ENCODE data around the gene LRP1. TPM values are rescaled to one million over a fixed set of nuclear protein-coding genes. Genes with fewer than 3 reads are reported as not detected.

The LRP1 gene
- total RNA-seq, 1 experiment from 2014 or later = 12.4 TPM

DNA sequence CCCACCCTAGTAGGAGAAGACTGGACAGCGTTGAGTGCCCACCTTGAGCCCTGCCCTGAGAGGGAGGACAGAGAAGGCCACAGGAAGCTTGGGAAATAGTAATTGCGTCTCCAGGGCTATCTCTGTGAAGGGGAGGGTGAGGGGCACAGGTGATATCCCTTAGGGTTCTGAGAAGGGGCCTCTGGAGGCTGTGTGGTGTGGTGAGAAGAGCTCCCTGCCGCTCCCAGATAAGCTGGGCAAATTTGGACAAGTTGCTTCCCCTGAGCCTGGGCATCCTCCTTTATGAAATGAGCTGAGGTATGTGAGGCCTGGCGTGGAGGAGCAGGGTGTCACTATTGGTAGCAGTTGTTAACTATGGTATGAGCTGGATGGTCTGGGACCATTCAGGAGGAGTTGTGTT is 42.6 kb downstream of the LRP1 start:
- CTCF ChIA-PET = interaction anchor here (0.6 kb wide), 1 partner anchor 725 kb away, joined by 6 read pairs; no protein-coding TSS in a partner anchor

DNA sequence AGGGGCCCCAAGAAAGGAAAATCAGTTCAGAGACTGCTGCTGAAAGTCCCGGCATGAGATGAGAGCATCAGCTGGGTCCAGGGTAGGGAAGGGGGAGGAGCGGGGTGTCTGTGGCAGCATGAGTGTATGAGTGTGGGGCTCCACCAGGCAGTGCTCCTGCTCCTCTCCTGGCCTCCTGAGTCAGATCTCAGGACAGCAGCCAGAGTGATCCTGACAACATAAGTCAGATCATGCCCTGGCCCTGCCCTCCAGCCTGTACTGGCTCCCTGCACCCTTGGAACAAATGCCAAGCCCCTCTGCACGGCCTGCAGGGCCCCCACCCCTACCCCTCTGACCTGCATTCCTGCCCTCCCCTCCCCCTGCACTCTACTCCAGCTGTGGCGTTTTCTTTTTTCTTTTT is 43.4 kb downstream of the LRP1 start:
- TF ChIP-seq, protein P1, sequence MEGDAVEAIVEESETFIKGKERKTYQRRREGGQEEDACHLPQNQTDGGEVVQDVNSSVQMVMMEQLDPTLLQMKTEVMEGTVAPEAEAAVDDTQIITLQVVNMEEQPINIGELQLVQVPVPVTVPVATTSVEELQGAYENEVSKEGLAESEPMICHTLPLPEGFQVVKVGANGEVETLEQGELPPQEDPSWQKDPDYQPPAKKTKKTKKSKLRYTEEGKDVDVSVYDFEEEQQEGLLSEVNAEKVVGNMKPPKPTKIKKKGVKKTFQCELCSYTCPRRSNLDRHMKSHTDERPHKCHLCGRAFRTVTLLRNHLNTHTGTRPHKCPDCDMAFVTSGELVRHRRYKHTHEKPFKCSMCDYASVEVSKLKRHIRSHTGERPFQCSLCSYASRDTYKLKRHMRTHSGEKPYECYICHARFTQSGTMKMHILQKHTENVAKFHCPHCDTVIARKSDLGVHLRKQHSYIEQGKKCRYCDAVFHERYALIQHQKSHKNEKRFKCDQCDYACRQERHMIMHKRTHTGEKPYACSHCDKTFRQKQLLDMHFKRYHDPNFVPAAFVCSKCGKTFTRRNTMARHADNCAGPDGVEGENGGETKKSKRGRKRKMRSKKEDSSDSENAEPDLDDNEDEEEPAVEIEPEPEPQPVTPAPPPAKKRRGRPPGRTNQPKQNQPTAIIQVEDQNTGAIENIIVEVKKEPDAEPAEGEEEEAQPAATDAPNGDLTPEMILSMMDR (IDR thresholded peaks at IDR 0.05; ENCODE audit: unreplicated experiment) = no peak
- H3K27me3 Mint-ChIP-seq (ENCODE audit: unreplicated experiment) = peaks cover 14% of the 10 kb centered on the region
- H3K9me3 Mint-ChIP-seq (ENCODE audit: low read depth, unreplicated experiment) = no peaks in the 10 kb centered on the region
- H3K27ac Mint-ChIP-seq (ENCODE audit: unreplicated experiment) = no peak overlapping the region
- no TSS peak for BruUV-seq (replicated peaks)
- peaks cover 3% of the 10 kb centered on the region for H3K4me1 Mint-ChIP-seq (ENCODE audit: low read depth, unreplicated experiment)
- DNase-seq = no peak
- CTCF ChIA-PET = no interaction called here
- no peak overlapping the region for H3K4me3 Mint-ChIP-seq (ENCODE audit: low read depth, unreplicated experiment)
- intact Hi-C loops (cut with micrococcal nuclease; ENCODE audit: unreplicated experiment) = loop anchor here (2.0 kb wide), 1 partner anchor 47 kb away; no protein-coding TSS in a partner anchor
- H3K36me3 Mint-ChIP-seq (ENCODE audit: insufficient read depth, unreplicated experiment) = no peaks in the 10 kb centered on the region

More for the DNA sequence above, 42.6 kb downstream of the LRP1 start:
- no peak for DNase-seq
- peaks cover 10% of the 10 kb centered on the region for H3K4me1 Mint-ChIP-seq (ENCODE audit: low read depth, unreplicated experiment)
- H3K27me3 Mint-ChIP-seq (ENCODE audit: unreplicated experiment) = peaks cover 14% of the 10 kb centered on the region
- TF ChIP-seq, protein P1 (IDR thresholded peaks at IDR 0.05; ENCODE audit: unreplicated experiment) = no peak
- no peak overlapping the region for H3K4me3 Mint-ChIP-seq (ENCODE audit: low read depth, unreplicated experiment)
- intact Hi-C loops (cut with micrococcal nuclease; ENCODE audit: unreplicated experiment) = no loop called here
- H3K9me3 Mint-ChIP-seq (ENCODE audit: low read depth, unreplicated experiment) = no peaks in the 10 kb centered on the region
- no peak overlapping the region for H3K27ac Mint-ChIP-seq (ENCODE audit: unreplicated experiment)
- no peaks in the 10 kb centered on the region for H3K36me3 Mint-ChIP-seq (ENCODE audit: insufficient read depth, unreplicated experiment)
- no TSS peak for BruUV-seq (replicated peaks)

DNA sequence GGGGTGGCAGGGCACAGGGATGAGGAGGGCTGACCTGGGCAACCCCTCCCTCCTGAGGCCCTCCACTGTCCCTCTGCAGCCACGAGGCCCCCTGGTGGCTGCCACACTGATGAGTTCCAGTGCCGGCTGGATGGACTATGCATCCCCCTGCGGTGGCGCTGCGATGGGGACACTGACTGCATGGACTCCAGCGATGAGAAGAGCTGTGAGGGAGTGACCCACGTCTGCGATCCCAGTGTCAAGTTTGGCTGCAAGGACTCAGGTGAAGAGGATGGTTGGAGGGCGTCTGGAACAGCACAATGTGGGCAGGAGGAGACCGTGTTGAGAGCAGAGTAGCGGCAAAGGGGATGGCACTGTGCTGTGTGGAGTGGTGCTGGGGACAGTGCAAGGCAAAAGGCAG is 44.8 kb downstream of the LRP1 start:
- BruUV-seq (replicated peaks) = no TSS peak
- intact Hi-C loops (cut with micrococcal nuclease; ENCODE audit: unreplicated experiment) = loop anchor here (2.0 kb wide), 1 partner anchor 48 kb away; no protein-coding TSS in a partner anchor
- CTCF ChIA-PET = interaction anchor here (0.9 to 2.4 kb wide), 8 partner anchors 10 to 104 kb away, joined by 3 to 8 read pairs (median 4); partner anchors contain the start of gene LRP1
- no peaks in the 10 kb centered on the region for H3K9me3 Mint-ChIP-seq (ENCODE audit: low read depth, unreplicated experiment)
- TF ChIP-seq, protein P1 (IDR thresholded peaks at IDR 0.05; ENCODE audit: unreplicated experiment) = peak; percentile 74
- no peak overlapping the region for H3K4me3 Mint-ChIP-seq (ENCODE audit: low read depth, unreplicated experiment)
- no peak overlapping the region for H3K27ac Mint-ChIP-seq (ENCODE audit: unreplicated experiment)
- no peaks in the 10 kb centered on the region for H3K4me1 Mint-ChIP-seq (ENCODE audit: low read depth, unreplicated experiment)
- no peaks in the 10 kb centered on the region for H3K36me3 Mint-ChIP-seq (ENCODE audit: insufficient read depth, unreplicated experiment)
- peak; percentile 45 for DNase-seq
- H3K27me3 Mint-ChIP-seq (ENCODE audit: unreplicated experiment) = peaks cover 14% of the 10 kb centered on the region

DNA sequence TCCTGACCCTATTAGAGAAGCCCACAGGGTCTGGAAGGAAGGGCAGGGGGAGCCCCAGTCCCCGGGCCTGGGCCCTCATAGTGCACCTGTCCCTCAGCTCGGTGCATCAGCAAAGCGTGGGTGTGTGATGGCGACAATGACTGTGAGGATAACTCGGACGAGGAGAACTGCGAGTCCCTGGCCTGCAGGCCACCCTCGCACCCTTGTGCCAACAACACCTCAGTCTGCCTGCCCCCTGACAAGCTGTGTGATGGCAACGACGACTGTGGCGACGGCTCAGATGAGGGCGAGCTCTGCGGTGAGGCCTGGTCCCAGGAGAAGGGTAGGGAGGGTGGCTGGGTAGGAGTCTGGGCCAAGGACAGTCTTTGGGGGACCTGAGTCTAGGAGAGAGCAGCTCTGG is 45.4 kb downstream of the LRP1 start:
- peaks cover 14% of the 10 kb centered on the region for H3K27me3 Mint-ChIP-seq (ENCODE audit: unreplicated experiment)
- CTCF ChIA-PET = interaction anchor here (0.5 to 2.4 kb wide), 10 partner anchors 9 to 104 kb away, joined by 3 to 8 read pairs (median 4); partner anchors contain the start of gene LRP1
- H3K36me3 Mint-ChIP-seq (ENCODE audit: insufficient read depth, unreplicated experiment) = no peaks in the 10 kb centered on the region
- DNase-seq = no peak
- no peak overlapping the region for H3K4me3 Mint-ChIP-seq (ENCODE audit: low read depth, unreplicated experiment)
- no TSS peak for BruUV-seq (replicated peaks)
- TF ChIP-seq, protein P1 (IDR thresholded peaks at IDR 0.05; ENCODE audit: unreplicated experiment) = no peak
- no peaks in the 10 kb centered on the region for H3K9me3 Mint-ChIP-seq (ENCODE audit: low read depth, unreplicated experiment)
- no peaks in the 10 kb centered on the region for H3K4me1 Mint-ChIP-seq (ENCODE audit: low read depth, unreplicated experiment)
- intact Hi-C loops (cut with micrococcal nuclease; ENCODE audit: unreplicated experiment) = loop anchor here (2.0 kb wide), 1 partner anchor 49 kb away; no protein-coding TSS in a partner anchor
- no peak overlapping the region for H3K27ac Mint-ChIP-seq (ENCODE audit: unreplicated experiment)

Data from Calu3 (cell line).